Esophagus mucosa (tissue), 1 donor: ENCODE data around the gene C1QTNF4. TPM values are rescaled to one million over a fixed set of nuclear protein-coding genes. Genes with fewer than 3 reads are reported as not detected.
"Not testable (repeated sequence)": the region's sequence is repeated elsewhere in the genome, so short reads cannot be mapped to it uniquely, and the experiment has no call there.

Experiments
- ATAC-seq: fragments of 200-7000 bp; cut with Tn5 transposase; one replicate; pipeline ENCODE4 v1.9.1; 2020
- total RNA-seq: library from RNA; stranded (reverse); gene quantifications from one replicate; pipeline ENCODE4 v1.2.4, GENCODE V29; 2023
- donor health status: DM: yes; HTN: yes; CAD: no.

The C1QTNF4 gene
- total RNA-seq, 1 donor from 2014 or later, result not detected

- ATAC-seq, result peak; percentile 93
These were observed 28.7 kb downstream of the C1QTNF4 start, which contains the start of gene PTPMT1 for GRCh38 chr11:47565340-47566148. PTPMT1 (plus strand) TSS chr11:47565599; CDS start chr11:47565623, 24 bp downstream.

DNA sequence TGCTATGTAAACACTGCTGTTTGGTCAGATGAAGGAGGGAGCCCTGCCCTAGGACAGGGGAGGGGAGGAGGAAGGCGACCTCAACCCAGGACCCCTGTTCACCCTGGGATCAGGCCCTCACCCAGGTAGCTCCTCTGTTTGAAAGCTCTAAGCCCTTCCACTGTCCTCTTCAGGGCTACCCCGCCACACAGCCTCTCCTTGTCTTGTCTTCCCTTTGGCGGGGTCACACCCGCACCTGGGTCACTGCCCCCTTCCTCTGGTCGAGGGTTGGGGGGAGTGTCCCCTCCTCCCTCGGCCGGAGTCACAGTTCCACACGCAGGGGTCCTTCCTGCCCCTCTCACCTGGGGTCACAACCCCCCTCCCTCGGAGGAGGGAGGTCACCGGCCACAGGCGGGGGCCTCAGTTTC, 29.3 kb downstream of the C1QTNF4 start:
- ATAC-seq, result peak; percentile 23

DNA sequence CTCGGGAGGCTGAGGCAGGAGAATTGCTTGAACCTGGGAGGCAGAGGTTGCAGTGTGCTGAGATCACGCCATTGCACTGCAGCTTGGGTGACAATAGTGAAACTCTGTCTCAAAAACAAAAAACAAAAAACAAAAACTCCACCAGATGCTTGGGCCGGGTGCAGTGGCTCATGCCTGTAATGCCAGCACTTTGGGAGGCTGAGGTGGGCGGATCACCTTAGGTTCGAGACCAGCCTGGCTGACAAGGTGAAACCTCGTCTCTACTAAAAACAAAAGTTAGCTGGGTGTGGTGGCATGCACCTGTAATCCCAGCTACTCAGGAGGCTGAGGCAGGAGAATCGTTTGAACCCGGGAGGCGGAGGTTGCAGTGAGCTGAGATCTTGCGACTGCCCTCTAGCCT, 29.8 kb downstream of the C1QTNF4 start:
- ATAC-seq, result not testable (repeated sequence)

DNA sequence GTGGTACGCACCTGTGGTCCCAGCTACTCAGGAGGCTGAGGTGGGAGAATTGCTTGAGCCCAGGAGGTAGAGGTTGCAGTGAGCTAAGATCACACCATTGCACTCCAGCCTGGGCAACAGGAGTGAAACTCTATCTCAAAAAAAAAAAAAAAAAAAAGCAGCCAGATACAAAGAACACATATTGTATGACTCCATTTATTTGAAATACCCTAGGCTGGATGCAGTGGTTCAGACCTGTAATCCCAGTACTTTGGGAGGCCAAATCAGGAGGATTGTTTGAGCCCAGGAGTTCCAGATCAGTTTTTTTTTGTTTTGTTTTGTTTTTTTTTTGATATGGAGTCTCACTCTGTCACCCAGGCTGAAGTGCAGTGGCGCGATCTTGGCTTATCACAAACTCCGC, 31.8 kb downstream of the C1QTNF4 start:
- ATAC-seq, result not testable (repeated sequence)

- no peak for ATAC-seq
These were observed 33.8 kb downstream of the C1QTNF4 start for GRCh38 chr11:47560426-47560825.

GRCh38 chr11:47558695-47559094, 35.5 kb downstream of the C1QTNF4 start:
- ATAC-seq, result no peak

GRCh38 chr11:47557004-47557403, 37.2 kb downstream of the C1QTNF4 start:
- ATAC-seq, result not testable (repeated sequence)

- ATAC-seq, result no peak
These were observed 40.8 kb downstream of the C1QTNF4 start for GRCh38 chr11:47553406-47553743.

DNA sequence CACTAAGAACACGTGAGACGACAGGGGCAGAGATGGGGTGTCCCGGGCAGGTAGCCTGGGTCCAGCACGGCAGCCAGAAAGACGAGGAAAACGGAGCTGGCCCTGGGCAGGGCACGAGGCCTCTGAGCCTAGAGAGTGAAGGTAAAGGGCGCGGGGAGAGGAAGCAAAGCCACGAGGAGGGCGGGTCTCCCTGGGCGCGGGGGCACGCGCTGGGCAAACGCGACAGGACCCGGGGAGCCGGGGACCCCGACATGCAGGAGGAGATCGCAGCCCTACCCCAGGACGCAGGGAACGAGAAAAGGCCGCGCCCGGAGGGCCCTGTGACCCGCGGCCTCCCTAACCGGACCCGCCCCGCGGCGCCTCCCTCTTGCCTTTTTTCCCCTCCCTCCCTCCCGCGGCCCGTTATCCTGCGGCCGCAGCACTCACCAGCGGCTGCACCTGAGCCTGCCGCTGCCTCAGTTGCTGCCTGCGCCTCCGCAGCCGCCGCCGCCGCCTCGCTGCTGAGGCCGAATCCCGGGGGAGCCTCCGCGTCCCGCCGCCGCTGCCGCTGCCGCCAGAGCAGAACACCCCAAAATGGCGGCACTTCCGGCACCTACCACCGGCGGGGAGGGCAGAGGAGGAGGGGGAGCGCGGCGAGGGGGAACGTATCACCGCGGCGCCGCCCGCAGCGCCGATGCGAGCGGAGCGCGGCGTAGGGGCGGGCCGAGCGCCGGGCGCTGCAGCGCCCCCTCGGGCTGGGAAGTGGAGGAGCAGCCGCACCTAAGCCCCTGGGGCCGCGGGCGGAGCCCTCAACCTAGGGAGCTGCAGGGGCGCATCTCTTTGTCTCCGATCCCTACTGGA, 41.4 kb downstream of the C1QTNF4 start, which contains the start of gene CELF1:
Gene CELF1 (minus strand): TSS at position 567 of the 840 bp plus-strand sequence. CDS start 53,609 bp downstream, outside the sequence.
- ATAC-seq, result peak; percentile 98

- ATAC-seq, result peak; percentile 31
These were observed 42.1 kb downstream of the C1QTNF4 start for GRCh38 chr11:47552056-47552565.

DNA sequence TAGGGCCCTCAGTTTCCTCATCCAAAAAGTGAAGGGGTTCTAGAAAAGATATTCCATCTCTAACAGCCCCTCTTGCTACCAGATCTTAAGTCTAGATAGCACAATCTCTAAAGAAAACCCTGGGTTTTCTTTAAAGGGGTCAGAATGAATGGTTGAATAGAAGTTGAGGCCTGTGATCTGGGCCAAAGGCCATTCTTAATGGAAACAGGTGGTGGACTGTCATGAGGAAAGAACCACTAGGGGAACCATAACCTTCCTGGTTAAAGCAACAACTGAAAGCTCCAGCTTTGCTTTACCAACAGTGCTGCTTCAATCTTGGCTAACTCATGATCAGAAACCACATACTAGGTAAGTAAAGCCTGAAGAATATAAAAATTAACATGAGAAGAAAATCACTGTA, 43.1 kb downstream of the C1QTNF4 start:
- ATAC-seq, result no peak

DNA sequence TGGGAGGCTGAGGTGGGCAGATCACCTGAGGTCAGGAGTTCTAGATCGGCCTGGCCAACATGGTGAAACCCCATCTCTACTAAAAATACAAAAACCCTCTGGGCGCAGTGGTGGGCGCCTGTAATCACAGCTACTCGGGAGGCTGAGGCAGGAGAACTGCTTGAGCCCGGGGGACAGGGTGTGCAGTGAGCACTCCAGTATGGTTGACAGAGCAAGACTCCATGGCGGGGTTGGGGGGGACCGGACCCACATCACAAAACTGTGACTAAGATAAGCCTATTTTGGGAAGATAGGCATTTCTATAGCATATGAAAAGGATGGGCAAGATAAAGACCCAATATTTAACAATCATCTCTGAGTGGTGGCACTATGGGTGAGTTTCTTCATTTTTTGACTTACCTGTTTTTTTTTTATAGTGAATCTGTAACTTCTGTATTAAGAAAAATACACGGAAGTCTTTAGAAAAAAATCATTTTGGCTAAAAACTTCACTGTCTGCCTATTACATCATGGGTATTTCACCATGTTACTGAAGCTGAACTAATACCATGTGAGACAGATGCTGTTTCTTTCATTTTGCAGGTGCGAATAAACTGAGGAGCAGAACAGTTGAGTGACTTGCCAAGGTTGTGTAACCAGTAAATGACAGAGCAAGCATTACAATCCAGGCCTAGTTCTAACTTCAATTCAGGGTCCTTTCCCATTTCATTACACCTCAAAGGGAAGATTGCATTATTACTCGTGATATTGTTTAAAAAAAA, 43.7 kb downstream of the C1QTNF4 start:
- no peak for ATAC-seq

DNA sequence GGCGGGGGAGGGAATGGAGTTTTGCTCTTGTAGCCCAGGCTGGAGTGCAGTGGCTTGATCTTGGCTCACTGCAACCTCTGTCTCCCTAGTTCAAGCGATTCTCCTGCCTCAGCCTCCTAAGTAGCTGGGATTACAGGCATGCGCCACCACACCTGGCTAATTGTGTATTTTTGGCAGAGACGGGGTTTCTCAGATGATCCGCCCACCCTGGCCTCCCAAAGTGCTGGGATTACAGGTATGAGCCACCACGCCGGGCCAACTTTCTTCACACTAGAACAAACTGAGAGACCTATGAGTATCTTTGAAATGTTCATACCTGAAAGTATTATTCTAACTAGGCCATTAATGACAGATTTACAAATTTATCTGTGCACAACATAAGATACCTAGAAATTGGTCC, 47.9 kb downstream of the C1QTNF4 start:
- ATAC-seq, result not testable (repeated sequence)

- no peak for ATAC-seq
These were observed 48.9 kb downstream of the C1QTNF4 start for GRCh38 chr11:47545298-47545697.

- ATAC-seq, result no peak
These were observed 53.1 kb downstream of the C1QTNF4 start for GRCh38 chr11:47541070-47541469.

DNA sequence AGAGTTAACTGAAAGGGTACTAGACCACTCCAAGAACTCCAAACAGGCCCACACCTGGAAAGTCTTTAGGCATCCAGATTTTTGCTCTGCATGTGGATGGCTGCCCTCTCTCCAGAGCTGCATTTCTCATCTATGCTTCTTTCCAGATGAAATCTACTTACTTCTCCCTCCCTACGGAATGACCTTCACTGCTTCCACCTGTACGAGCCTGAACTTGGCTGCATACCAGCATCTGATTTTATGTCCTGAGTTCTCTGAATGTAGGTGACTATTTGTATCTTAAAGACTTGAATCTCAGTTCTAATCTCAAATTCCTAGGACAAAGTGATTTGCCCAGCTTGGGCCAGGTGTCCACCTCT, 54.6 kb downstream of the C1QTNF4 start:
- peak; percentile 37 for ATAC-seq

Other genes with a start within 250 kb of the C1QTNF4 start
- not detected for gene MYBPC3, start 241.7 kb downstream of the C1QTNF4 start, total RNA-seq
- gene SPI1, start 215.9 kb downstream of the C1QTNF4 start, total RNA-seq, result 2.2 TPM
- 6.4 TPM for gene SLC39A13, start 185.8 kb downstream of the C1QTNF4 start, total RNA-seq
- gene PSMC3, start 168.0 kb downstream of the C1QTNF4 start, total RNA-seq, result 88.2 TPM
- gene RAPSN, start 145.3 kb downstream of the C1QTNF4 start, total RNA-seq, result 0.44 TPM
- gene CELF1, start 41.3 kb downstream of the C1QTNF4 start, total RNA-seq, result 63.7 TPM
- 29.6 TPM for gene PTPMT1, start 28.8 kb downstream of the C1QTNF4 start, total RNA-seq
- 8.0 TPM for gene KBTBD4, start 15.4 kb downstream of the C1QTNF4 start, total RNA-seq
- 103 TPM for gene NDUFS3, start 15.3 kb downstream of the C1QTNF4 start, total RNA-seq
- not detected for gene FAM180B, start 7.7 kb downstream of the C1QTNF4 start, total RNA-seq
- 102 TPM for gene MTCH2, start 48.1 kb upstream of the C1QTNF4 start, total RNA-seq
- 1.1 TPM for gene AGBL2, start 121.0 kb upstream of the C1QTNF4 start, total RNA-seq
- gene FNBP4, start 172.9 kb upstream of the C1QTNF4 start, total RNA-seq, result 49.4 TPM